Measurements from ENCODE around the gene DPM3.
"Not testable (repeated sequence)": the region's sequence is repeated elsewhere in the genome, so short reads cannot be mapped to it uniquely, and the experiment has no call there.

Gene DPM3, protein sequence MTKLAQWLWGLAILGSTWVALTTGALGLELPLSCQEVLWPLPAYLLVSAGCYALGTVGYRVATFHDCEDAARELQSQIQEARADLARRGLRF

DNA sequence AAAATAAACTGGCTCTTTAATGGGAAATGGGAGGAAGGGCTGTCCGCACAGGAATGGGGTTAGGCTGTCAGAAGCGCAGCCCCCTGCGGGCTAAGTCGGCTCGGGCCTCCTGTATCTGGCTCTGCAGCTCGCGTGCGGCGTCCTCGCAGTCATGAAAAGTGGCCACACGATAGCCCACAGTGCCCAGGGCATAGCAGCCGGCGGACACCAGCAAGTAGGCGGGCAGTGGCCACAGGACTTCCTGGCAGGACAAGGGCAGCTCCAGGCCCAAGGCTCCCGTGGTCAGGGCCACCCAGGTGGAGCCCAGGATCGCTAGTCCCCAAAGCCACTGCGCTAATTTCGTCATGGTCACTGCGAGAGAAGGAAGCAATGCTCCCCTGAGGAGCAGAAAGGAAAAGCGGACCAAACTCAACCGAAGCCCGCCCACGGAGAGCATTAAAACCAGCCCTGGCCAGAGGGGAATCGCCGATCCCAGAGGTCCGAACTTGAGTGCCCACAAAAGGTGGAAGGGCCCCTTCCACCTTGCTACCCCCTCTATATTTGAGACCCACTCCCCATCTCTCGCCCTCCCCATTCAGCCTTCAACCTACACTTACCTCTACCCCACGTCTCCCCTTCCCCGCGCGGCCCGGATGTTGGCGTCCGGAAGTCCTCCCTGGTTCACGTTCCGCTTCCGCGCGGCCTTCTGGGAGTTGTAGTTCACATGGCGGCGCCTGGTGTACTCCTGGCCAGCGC lies at the start of gene DPM3:
TSS of gene DPM3 (minus strand) at position 637 of the 735 bp plus-strand sequence. CDS start at position 346, 291 bp downstream.
- Histone ChIP-seq H3K9me3 (ENCODE audit: control insufficient read depth in 1 of 2, low read length in 2 of 2) (no peaks in the 10 kb centered on the region), H3K27me3 (ENCODE audit: control insufficient read depth in 1 of 2, insufficient read depth in 2 of 2, low read length in 2 of 2) (no peaks in the 10 kb centered on the region), H3K27ac (ENCODE audit: low read depth, low read length) (peak within 1 kb of the TSS; percentile 92), H3K9ac (ENCODE audit: low read depth in 1 of 2, low read length in 2 of 2) (peak within 1 kb of the TSS; percentile 95 to 100), H3K4me3 (ENCODE audit: low read depth in 1 of 2, low read length in 2 of 2) (peak within 1 kb of the TSS; percentile 81 to 96), H3K4me1 (ENCODE audit: control insufficient read depth in 1 of 2, insufficient read depth in 2 of 2, low read length in 2 of 2) (peaks cover 23 to 30% of the 10 kb centered on the region in 2 donors), H3K36me3 (ENCODE audit: control insufficient read depth in 1 of 2, insufficient read depth in 2 of 2, low read length in 2 of 2) (peaks cover 0 to 4% of the 10 kb centered on the region in 2 donors)

DNA sequence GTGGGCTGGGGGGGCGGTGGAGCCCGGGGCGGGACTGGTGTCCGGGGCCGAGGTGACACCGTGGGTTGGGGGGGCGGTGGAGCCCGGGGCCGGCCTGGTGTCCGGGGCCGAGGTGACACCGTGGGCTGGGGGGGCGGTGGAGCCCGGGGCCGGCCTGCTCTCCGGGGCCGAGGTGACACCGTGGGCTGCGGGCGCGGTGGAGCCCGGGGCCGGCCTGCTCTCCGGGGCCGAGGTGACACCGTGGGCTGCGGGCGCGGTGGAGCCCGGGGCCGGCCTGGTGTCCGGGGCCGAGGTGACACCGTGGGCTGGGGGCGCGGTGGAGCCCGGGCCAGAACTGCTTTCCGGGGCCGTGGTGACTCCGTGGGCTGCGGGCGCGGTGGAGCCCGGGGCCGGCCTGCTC lies 49.6 kb upstream of the DPM3 start:
- H3K27ac ChIP-seq (ENCODE audit: low read depth, low read length); H3K4me3 ChIP-seq (ENCODE audit: low read depth in 1 of 2, low read length in 2 of 2); H3K9me3 ChIP-seq (ENCODE audit: control insufficient read depth in 1 of 2, low read length in 2 of 2); H3K9ac ChIP-seq (ENCODE audit: low read depth in 1 of 2, low read length in 2 of 2); H3K27me3 ChIP-seq (ENCODE audit: control insufficient read depth in 1 of 2, insufficient read depth in 2 of 2, low read length in 2 of 2); H3K36me3 ChIP-seq (ENCODE audit: control insufficient read depth in 1 of 2, insufficient read depth in 2 of 2, low read length in 2 of 2): not testable (repeated sequence)
- H3K4me1 ChIP-seq (ENCODE audit: control insufficient read depth in 1 of 2, insufficient read depth in 2 of 2, low read length in 2 of 2) = peaks cover 44 to 47% of the 10 kb centered on the region in 2 donors

DNA sequence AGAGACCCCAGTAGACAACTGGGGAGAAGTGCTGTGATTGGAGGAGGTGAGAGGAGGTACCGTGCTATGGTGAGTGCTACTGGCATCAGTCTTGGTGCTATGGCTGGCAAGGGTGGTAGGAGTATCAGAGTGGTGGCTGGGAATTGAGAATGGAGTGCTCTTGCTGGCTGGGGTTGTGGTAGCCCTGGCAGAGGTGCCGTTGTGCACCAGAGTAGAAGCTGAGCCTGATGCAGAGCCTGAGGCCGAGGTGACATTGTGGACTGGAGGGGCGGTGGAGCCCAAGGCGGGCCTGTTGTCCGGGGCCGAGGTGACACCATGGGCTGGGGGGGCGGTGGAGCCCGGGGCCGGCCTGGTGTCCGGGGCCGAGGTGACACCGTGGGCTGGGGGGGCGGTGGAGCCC lies 47.9 kb upstream of the DPM3 start:
- Histone ChIP-seq H3K9ac (ENCODE audit: low read depth in 1 of 2, low read length in 2 of 2) (no peak overlapping the region), H3K36me3 (ENCODE audit: control insufficient read depth in 1 of 2, insufficient read depth in 2 of 2, low read length in 2 of 2) (no peaks in the 10 kb centered on the region), H3K9me3 (ENCODE audit: control insufficient read depth in 1 of 2, low read length in 2 of 2) (no peaks in the 10 kb centered on the region), H3K27ac (ENCODE audit: low read depth, low read length) (no peak overlapping the region), H3K4me3 (ENCODE audit: low read depth in 1 of 2, low read length in 2 of 2) (no peak overlapping the region), H3K4me1 (ENCODE audit: control insufficient read depth in 1 of 2, insufficient read depth in 2 of 2, low read length in 2 of 2) (peaks cover 42% of the 10 kb centered on the region in 2 donors), H3K27me3 (ENCODE audit: control insufficient read depth in 1 of 2, insufficient read depth in 2 of 2, low read length in 2 of 2) (no peaks in the 10 kb centered on the region)

DNA sequence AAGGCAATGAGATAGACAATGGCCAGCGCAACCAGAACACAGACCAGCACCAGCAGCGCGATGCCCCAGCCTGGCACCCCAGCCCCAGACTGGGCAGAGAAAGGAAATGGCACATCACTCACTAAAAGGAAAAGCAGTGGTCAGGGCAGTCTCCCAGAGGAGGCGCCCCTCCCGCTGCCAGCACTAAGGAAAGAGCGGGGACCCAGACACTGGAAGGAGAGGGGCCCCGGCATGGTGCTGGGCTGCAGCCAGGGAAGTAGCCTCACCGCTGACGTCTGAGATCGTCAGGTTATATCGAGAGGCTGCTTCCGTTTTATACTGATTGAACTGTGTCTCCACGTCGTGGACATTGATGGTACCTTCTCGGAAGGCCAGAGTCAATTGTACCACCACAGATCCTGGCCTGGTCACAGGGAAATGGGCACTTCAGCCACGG lies 47.1 kb upstream of the DPM3 start:
- H3K9ac ChIP-seq (ENCODE audit: low read depth in 1 of 2, low read length in 2 of 2) = no peak overlapping the region
- H3K4me3 ChIP-seq (ENCODE audit: low read depth in 1 of 2, low read length in 2 of 2) = no peak overlapping the region
- H3K27ac ChIP-seq (ENCODE audit: low read depth, low read length) = no peak overlapping the region
- peaks cover 36 to 42% of the 10 kb centered on the region in 2 donors for H3K4me1 ChIP-seq (ENCODE audit: control insufficient read depth in 1 of 2, insufficient read depth in 2 of 2, low read length in 2 of 2)
- H3K27me3 ChIP-seq (ENCODE audit: control insufficient read depth in 1 of 2, insufficient read depth in 2 of 2, low read length in 2 of 2) = no peaks in the 10 kb centered on the region
- H3K36me3 ChIP-seq (ENCODE audit: control insufficient read depth in 1 of 2, insufficient read depth in 2 of 2, low read length in 2 of 2) = no peaks in the 10 kb centered on the region
- no peaks in the 10 kb centered on the region for H3K9me3 ChIP-seq (ENCODE audit: control insufficient read depth in 1 of 2, low read length in 2 of 2)

DNA sequence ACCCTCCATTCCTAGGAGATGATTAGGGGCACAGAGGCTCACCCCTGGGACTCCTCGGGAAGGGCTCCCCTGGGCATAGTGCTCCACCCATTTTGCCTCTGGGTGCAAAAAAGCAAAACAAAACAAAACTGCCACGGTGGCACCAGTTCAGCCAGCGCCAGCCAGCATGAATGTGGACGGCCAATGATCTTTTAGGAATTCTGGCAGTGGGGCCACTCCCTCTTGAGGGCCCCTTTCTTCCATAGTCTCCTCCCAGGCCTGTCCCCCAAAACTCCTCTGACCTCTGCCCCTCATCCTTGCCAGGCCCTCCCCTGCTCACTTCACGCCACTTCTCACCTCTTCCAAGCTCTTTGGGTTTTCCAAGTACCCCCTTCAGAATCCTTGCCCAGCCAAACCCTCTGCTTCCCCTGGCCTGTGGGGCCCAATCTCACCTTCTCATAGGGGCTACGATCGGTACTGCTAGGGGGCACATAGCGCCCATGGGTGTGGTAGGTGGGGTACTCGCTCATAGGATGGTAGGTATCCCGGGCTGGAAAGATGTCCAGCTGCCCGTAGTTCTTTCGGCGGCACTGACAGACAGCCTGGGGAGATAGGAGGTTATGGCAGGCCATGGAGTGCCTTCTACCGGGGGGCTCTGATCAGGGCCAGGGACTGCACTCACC lies 46.6 kb upstream of the DPM3 start:
- Histone ChIP-seq H3K4me3 (ENCODE audit: low read depth in 1 of 2, low read length in 2 of 2) (peak overlapping the region in 1 of 2 donors; percentile 13), H3K27me3 (ENCODE audit: control insufficient read depth in 1 of 2, insufficient read depth in 2 of 2, low read length in 2 of 2) (no peaks in the 10 kb centered on the region), H3K36me3 (ENCODE audit: control insufficient read depth in 1 of 2, insufficient read depth in 2 of 2, low read length in 2 of 2) (no peaks in the 10 kb centered on the region), H3K27ac (ENCODE audit: low read depth, low read length) (peak overlapping the region; percentile 45), H3K9me3 (ENCODE audit: control insufficient read depth in 1 of 2, low read length in 2 of 2) (no peaks in the 10 kb centered on the region), H3K4me1 (ENCODE audit: control insufficient read depth in 1 of 2, insufficient read depth in 2 of 2, low read length in 2 of 2) (peaks cover 33 to 43% of the 10 kb centered on the region in 2 donors), H3K9ac (ENCODE audit: low read depth in 1 of 2, low read length in 2 of 2) (peak overlapping the region in 1 of 2 donors; percentile 55)

DNA sequence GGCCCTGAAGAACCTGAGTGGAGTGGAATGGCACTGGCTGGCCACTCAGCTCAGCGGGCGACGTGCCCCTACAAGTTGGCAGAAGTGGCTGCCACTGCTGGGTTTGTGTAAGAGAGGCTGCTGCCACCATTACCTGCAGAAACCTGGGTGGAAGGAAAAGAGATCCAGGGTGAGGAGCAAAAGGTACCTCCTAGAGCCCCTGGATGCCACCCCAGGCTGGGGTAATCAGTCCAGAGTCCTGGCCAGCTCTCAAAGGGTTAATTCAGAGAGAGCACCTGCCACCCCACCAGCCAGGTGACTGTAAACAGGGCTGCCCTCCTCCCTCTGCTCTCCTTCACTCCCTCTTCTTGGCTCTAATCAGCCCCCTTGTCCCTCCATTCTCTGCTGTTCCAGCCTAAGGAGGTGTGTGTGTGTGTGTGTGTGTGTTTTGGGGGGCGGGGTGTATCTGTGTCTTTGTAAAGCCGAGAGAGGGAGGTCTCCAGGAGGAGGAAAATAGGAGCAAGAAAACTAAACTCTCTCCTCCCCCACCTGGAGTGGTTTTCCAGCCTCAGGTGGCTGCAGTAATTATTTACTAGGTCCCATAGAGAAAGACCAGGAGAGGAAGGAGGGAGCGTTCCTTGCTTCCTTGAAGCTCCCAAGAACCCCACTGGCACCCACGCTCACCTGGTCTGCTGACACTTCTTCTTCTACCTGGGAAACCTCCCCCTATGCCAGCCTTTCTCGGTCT lies 45.9 kb upstream of the DPM3 start:
- H3K9me3 ChIP-seq (ENCODE audit: control insufficient read depth in 1 of 2, low read length in 2 of 2) = no peaks in the 10 kb centered on the region
- no peaks in the 10 kb centered on the region for H3K27me3 ChIP-seq (ENCODE audit: control insufficient read depth in 1 of 2, insufficient read depth in 2 of 2, low read length in 2 of 2)
- peak overlapping the region; percentile 45 for H3K27ac ChIP-seq (ENCODE audit: low read depth, low read length)
- no peaks in the 10 kb centered on the region for H3K36me3 ChIP-seq (ENCODE audit: control insufficient read depth in 1 of 2, insufficient read depth in 2 of 2, low read length in 2 of 2)
- peaks cover 35 to 50% of the 10 kb centered on the region in 2 donors for H3K4me1 ChIP-seq (ENCODE audit: control insufficient read depth in 1 of 2, insufficient read depth in 2 of 2, low read length in 2 of 2)
- H3K4me3 ChIP-seq (ENCODE audit: low read depth in 1 of 2, low read length in 2 of 2) = peak overlapping the region in 1 of 2 donors; percentile 13
- H3K9ac ChIP-seq (ENCODE audit: low read depth in 1 of 2, low read length in 2 of 2) = peak overlapping the region in 1 of 2 donors; percentile 55

- peak overlapping the region in 1 of 2 donors; percentile 55 for H3K9ac ChIP-seq (ENCODE audit: low read depth in 1 of 2, low read length in 2 of 2)
- peaks cover 37 to 51% of the 10 kb centered on the region in 2 donors for H3K4me1 ChIP-seq (ENCODE audit: control insufficient read depth in 1 of 2, insufficient read depth in 2 of 2, low read length in 2 of 2)
- no peaks in the 10 kb centered on the region for H3K36me3 ChIP-seq (ENCODE audit: control insufficient read depth in 1 of 2, insufficient read depth in 2 of 2, low read length in 2 of 2)
- peak overlapping the region; percentile 61 for H3K27ac ChIP-seq (ENCODE audit: low read depth, low read length)
- H3K9me3 ChIP-seq (ENCODE audit: control insufficient read depth in 1 of 2, low read length in 2 of 2) = no peaks in the 10 kb centered on the region
- peak overlapping the region in 1 of 2 donors; percentile 36 for H3K4me3 ChIP-seq (ENCODE audit: low read depth in 1 of 2, low read length in 2 of 2)
- H3K27me3 ChIP-seq (ENCODE audit: control insufficient read depth in 1 of 2, insufficient read depth in 2 of 2, low read length in 2 of 2) = no peaks in the 10 kb centered on the region
Observed at GRCh38 chr1:155185783-155186066, 45.4 kb upstream of the DPM3 start.

GRCh38 chr1:155184835-155185782 lies 44.8 kb upstream of the DPM3 start:
- Histone ChIP-seq H3K27ac (ENCODE audit: low read depth, low read length) (peak overlapping the region; percentile 61), H3K4me3 (ENCODE audit: low read depth in 1 of 2, low read length in 2 of 2) (peak overlapping the region in 1 of 2 donors; percentile 36), H3K27me3 (ENCODE audit: control insufficient read depth in 1 of 2, insufficient read depth in 2 of 2, low read length in 2 of 2) (no peaks in the 10 kb centered on the region), H3K4me1 (ENCODE audit: control insufficient read depth in 1 of 2, insufficient read depth in 2 of 2, low read length in 2 of 2) (peaks cover 37 to 51% of the 10 kb centered on the region in 2 donors), H3K9ac (ENCODE audit: low read depth in 1 of 2, low read length in 2 of 2) (peak overlapping the region; percentile 18 to 55), H3K9me3 (ENCODE audit: control insufficient read depth in 1 of 2, low read length in 2 of 2) (no peaks in the 10 kb centered on the region), H3K36me3 (ENCODE audit: control insufficient read depth in 1 of 2, insufficient read depth in 2 of 2, low read length in 2 of 2) (no peaks in the 10 kb centered on the region)

- H3K36me3 ChIP-seq (ENCODE audit: control insufficient read depth in 1 of 2, insufficient read depth in 2 of 2, low read length in 2 of 2) = no peaks in the 10 kb centered on the region
- H3K4me1 ChIP-seq (ENCODE audit: control insufficient read depth in 1 of 2, insufficient read depth in 2 of 2, low read length in 2 of 2) = peaks cover 40 to 52% of the 10 kb centered on the region in 2 donors
- H3K9ac ChIP-seq (ENCODE audit: low read depth in 1 of 2, low read length in 2 of 2) = no peak overlapping the region
- H3K9me3 ChIP-seq (ENCODE audit: control insufficient read depth in 1 of 2, low read length in 2 of 2) = no peaks in the 10 kb centered on the region
- H3K4me3 ChIP-seq (ENCODE audit: low read depth in 1 of 2, low read length in 2 of 2) = no peak overlapping the region
- H3K27me3 ChIP-seq (ENCODE audit: control insufficient read depth in 1 of 2, insufficient read depth in 2 of 2, low read length in 2 of 2) = no peaks in the 10 kb centered on the region
- H3K27ac ChIP-seq (ENCODE audit: low read depth, low read length) = no peak overlapping the region
Observed at GRCh38 chr1:155184351-155184811, 44.0 kb upstream of the DPM3 start.

Data from duodenal mucosa (tissue), 2 donors.